Measurements from ENCODE around the gene HERC2.

- TF ChIP-seq POLR2AphosphoS5 (IDR thresholded peaks at IDR 0.05; ENCODE audit: low read depth, low read length) = no peak
- TF ChIP-seq CTCF (IDR thresholded peaks at IDR 0.05) = no peak
- no peak for TF ChIP-seq REST (IDR thresholded peaks at IDR 0.05; ENCODE audit: insufficient read depth in 1 of 2, low read depth in 2 of 2, low read length in 1 of 2)
Measured at GRCh38 chr15:28273873-28274610, 47.9 kb downstream of the HERC2 start.
